GM13977 (cell line): ENCODE data around the gene SLC66A2.

Source experiments
- DNase-seq: peaks from one replicate; pipeline ENCODE4 v3.0.0; 2012; ENCODE audit warnings: low spot score
- CTCF ChIP-seq: IDR thresholded peaks from 2 replicates; pipeline ENCODE4 v1.5.1; 2012; ENCODE audit warnings: mild to moderate bottlenecking, control low read depth; ENCODE audit not compliant: insufficient read depth; ENCODE audit errors: extremely low read depth, missing control alignments
- in situ Hi-C: fragments of 300-500 bp; cut with MboI; formaldehyde crosslinking; loops from one replicate; pipeline ENCODE4 v1.12.0; 2022; ENCODE audit warnings: low sequenced_read_pairs, low pct_unique_long_range_greater_than_20kb, mixed read lengths, inconsistent platforms; ENCODE audit not compliant: unreplicated experiment

Gene SLC66A2

GRCh38 chr18:79979843-79980242 is 28.4 kb upstream of the SLC66A2 start:
- in situ Hi-C loops: no loop called here
- TF ChIP-seq CTCF: no peak
- no peak for DNase-seq

GRCh38 chr18:79975985-79976680 is 24.7 kb upstream of the SLC66A2 start:
- in situ Hi-C loops: no loop called here
- DNase-seq: no peak
- no peak for TF ChIP-seq CTCF

- in situ Hi-C loops: no loop called here
- DNase-seq: no peak
Measured at GRCh38 chr18:79975043-79975442, 23.6 kb upstream of the SLC66A2 start.

GRCh38 chr18:79974025-79974654 is 22.7 kb upstream of the SLC66A2 start:
- in situ Hi-C loops: no loop called here
- no peak for TF ChIP-seq CTCF
- DNase-seq: no peak

More at GRCh38 chr18:79975043-79975442, 23.6 kb upstream of the SLC66A2 start:
- TF ChIP-seq CTCF: no peak

- no peak for DNase-seq
- no peak for TF ChIP-seq CTCF
- in situ Hi-C loops: no loop called here
Measured at GRCh38 chr18:79973517-79973916, 22.1 kb upstream of the SLC66A2 start.

- no peak for DNase-seq
- in situ Hi-C loops: no loop called here
- TF ChIP-seq CTCF: no peak
Measured at GRCh38 chr18:79972720-79973119, 21.3 kb upstream of the SLC66A2 start.
